SK-N-SH (cell line): ENCODE data around the gene GIN1. TPM values are rescaled to one million over a fixed set of nuclear protein-coding genes. Genes with fewer than 3 reads are reported as not detected.
A peak's percentile ranks its signal among the peaks of the same experiment; 100 is the strongest.

ENCODE experiments used
- CTCF ChIA-PET: fragments of 300-600, 350-600 bp; formaldehyde crosslinking; extraction: SDS; loops from one replicate; lab custom pipeline; 2021; lab: Yijun Ruan, JAX
- POLR2A ChIA-PET: fragments of 350-600 bp; sonication (Branson Sonifier 250); formaldehyde crosslinking; extraction: SDS; loops from one replicate; lab custom pipeline; 2020; ENCODE audit warnings: antibody characterized with exemption, inconsistent platforms; lab: Yijun Ruan, JAX
- DNase-seq: peaks from one replicate; pipeline ENCODE4 v3.0.0; 2012
- H2AFZ ChIP-seq: fragments of 200-600 bp; sonication (generic); 2 replicates; pipeline ENCODE4 v1.8.1; 2016; ENCODE audit warnings: antibody characterized with exemption, mild to moderate bottlenecking, low read depth
- H3F3A ChIP-seq: fragments of 200-600 bp; sonication (generic); replicated peaks from 2 replicates; pipeline ENCODE3; 2016; ENCODE audit warnings: antibody characterized with exemption, mild to moderate bottlenecking; ENCODE audit not compliant: insufficient read depth
- H3K27ac ChIP-seq, 2 experiments: fragments of 200-500 bp in 1 of 2; fragments of 200-600 bp in 1 of 2; sonication (Bioruptor generic) in 1 of 2; sonication (generic), shearing (Covaris generic) in 1 of 2; 2 replicates each; pipeline versions ENCODE4 v1.5.1 to v1.6.1; 2014 to 2016; ENCODE audit warnings: low read depth in 2 of 2, inconsistent platforms in 1 of 2, low read length in 1 of 2, mild to moderate bottlenecking in 1 of 2, mixed read lengths in 1 of 2
- H3K27me3 ChIP-seq: fragments of 200-600 bp; sonication (generic), shearing (Covaris generic); 2 replicates; pipeline ENCODE4 v1.6.1; 2016; ENCODE audit warnings: mixed run types; ENCODE audit not compliant: insufficient read depth
- H3K36me3 ChIP-seq, 2 experiments: fragments of 200-500 bp in 1 of 2; fragments of 200-600 bp in 1 of 2; sonication (Bioruptor generic) in 1 of 2; sonication (generic) in 1 of 2; replicated peaks in 1 of 2; 2 replicates each; pipeline versions ENCODE3 to v1.5.1; 2014 to 2016; ENCODE audit warnings: low read length in 1 of 2, mild to moderate bottlenecking in 1 of 2; ENCODE audit not compliant: insufficient read depth in 2 of 2, control insufficient read depth in 1 of 2
- H3K4me1 ChIP-seq, 2 experiments: fragments of 200-500 bp in 1 of 2; fragments of 200-600 bp in 1 of 2; sonication (Bioruptor generic) in 1 of 2; sonication (generic), shearing (Covaris generic) in 1 of 2; 2 replicates each; pipeline versions ENCODE4 v1.5.1 to v1.6.1; 2014 to 2016; ENCODE audit warnings: low read depth in 1 of 2, low read length in 1 of 2, mixed run types in 1 of 2; ENCODE audit not compliant: insufficient read depth in 2 of 2, control insufficient read depth in 1 of 2
- H3K4me2 ChIP-seq: fragments of 200-600 bp; sonication (generic), shearing (Covaris generic); 2 replicates; pipeline ENCODE4 v1.6.1; 2017; ENCODE audit warnings: mixed run types
- H3K4me3 ChIP-seq, 2 experiments: fragments of 200-500 bp in 1 of 2; fragments of 200-600 bp in 1 of 2; sonication (Bioruptor generic) in 1 of 2; sonication (generic), shearing (Covaris generic) in 1 of 2; 2 replicates each; pipeline versions ENCODE4 v1.5.1 to v1.8.1; 2014 to 2016; ENCODE audit warnings: low read depth in 2 of 2, inconsistent platforms in 1 of 2, low read length in 1 of 2, mild to moderate bottlenecking in 1 of 2, mixed read lengths in 1 of 2, moderate library complexity in 1 of 2
- H3K79me2 ChIP-seq: fragments of 200-600 bp; sonication (generic); 2 replicates; pipeline ENCODE4 v1.8.1; 2017; ENCODE audit warnings: mild to moderate bottlenecking; ENCODE audit not compliant: insufficient read depth
- H3K9ac ChIP-seq: fragments of 200-600 bp; sonication (generic); 2 replicates; pipeline ENCODE4 v1.6.1; 2017; ENCODE audit warnings: mixed run types
- H3K9me2 ChIP-seq: fragments of 200-600 bp; sonication (generic); 2 replicates; pipeline ENCODE4 v1.6.1; 2017; ENCODE audit warnings: mixed run types
- H3K9me3 ChIP-seq: fragments of 200-600 bp; sonication (generic); 2 replicates; pipeline ENCODE4 v1.6.1; 2017; ENCODE audit warnings: mixed run types, mild to moderate bottlenecking, moderate library complexity
- H4K20me1 ChIP-seq: fragments of 200-600 bp; sonication (generic); 2 replicates; pipeline ENCODE4 v1.6.1; 2017; ENCODE audit warnings: mild to moderate bottlenecking, mixed run types; ENCODE audit not compliant: insufficient read depth
- ELF1 ChIP-seq: IDR thresholded peaks from 2 replicates; pipeline ENCODE4 v1.4.0; 2012
- EP300 ChIP-seq, 2 experiments: IDR thresholded peaks; 2 replicates each; pipeline versions ENCODE4 v1.4.0 to v1.6.1; 2012; ENCODE audit warnings: borderline replicate concordance in 1 of 2, low read depth in 1 of 2, low read length in 1 of 2
- EZH2phosphoT487 ChIP-seq: fragments of 200-600 bp; sonication (generic); IDR thresholded peaks from 2 replicates; pipeline ENCODE4 v1.6.1; 2017; ENCODE audit warnings: low read depth, mixed run types, mild to moderate bottlenecking, antibody characterized with exemption, moderate library complexity, borderline replicate concordance
- FOSL2 ChIP-seq: IDR thresholded peaks from 2 replicates; pipeline ENCODE4 v1.4.0; 2012; ENCODE audit warnings: low read depth, mild to moderate bottlenecking, moderate library complexity, borderline replicate concordance
- GATA2 ChIP-seq: sonication (generic); formaldehyde crosslinking; IDR thresholded peaks from 2 replicates; pipeline ENCODE4 v1.5.0; 2020; ENCODE audit warnings: mild to moderate bottlenecking, missing genetic modification reagents
- JUND ChIP-seq: IDR thresholded peaks from 2 replicates; pipeline ENCODE4 v1.4.0; 2012
- MEF2A ChIP-seq: IDR thresholded peaks from 2 replicates; pipeline ENCODE4 v1.4.0; 2012; ENCODE audit warnings: low read depth, borderline replicate concordance
- MXI1 ChIP-seq: IDR thresholded peaks from 2 replicates; pipeline ENCODE4 v1.6.1; 2012; ENCODE audit warnings: mild to moderate bottlenecking, low read depth, low read length, improper control_type of control experiment
- NFIC ChIP-seq: IDR thresholded peaks from 2 replicates; pipeline ENCODE4 v1.4.0; 2012; ENCODE audit warnings: borderline replicate concordance
- NRF1 ChIP-seq: IDR thresholded peaks from 2 replicates; pipeline ENCODE4 v1.6.1; 2012; ENCODE audit warnings: low read depth, mild to moderate bottlenecking, low read length
- RCOR1 ChIP-seq: fragments of 150-350 bp; IDR thresholded peaks from 2 replicates; pipeline ENCODE4 v1.6.1; 2017; ENCODE audit warnings: antibody characterized with exemption, low read length
- RFX5 ChIP-seq: IDR thresholded peaks from 2 replicates; pipeline ENCODE4 v1.6.1; 2012; ENCODE audit warnings: mild to moderate bottlenecking, improper control_type of control experiment, low read length
- SIN3A ChIP-seq: IDR thresholded peaks from 2 replicates; pipeline ENCODE4 v1.6.1; 2012; ENCODE audit warnings: low read depth, mild to moderate bottlenecking, low read length, moderate library complexity, borderline replicate concordance
- SMC3 ChIP-seq: IDR thresholded peaks from 2 replicates; pipeline ENCODE4 v1.6.1; 2012; ENCODE audit warnings: low read depth, low read length, improper control_type of control experiment
- TAF1 ChIP-seq: IDR thresholded peaks from 2 replicates; pipeline ENCODE4 v1.6.1; 2012; ENCODE audit warnings: low read depth, mild to moderate bottlenecking, low read length, moderate library complexity, borderline replicate concordance
- TCF12 ChIP-seq: IDR thresholded peaks from 2 replicates; pipeline ENCODE4 v1.4.0; 2012
- TEAD4 ChIP-seq: IDR thresholded peaks from 2 replicates; pipeline ENCODE4 v1.4.0; 2012; ENCODE audit warnings: mild to moderate bottlenecking, borderline replicate concordance; ENCODE audit not compliant: insufficient read depth
- YY1 ChIP-seq: IDR thresholded peaks from 2 replicates; pipeline ENCODE4 v1.4.0; 2012; ENCODE audit warnings: low read depth, mild to moderate bottlenecking
- WGBS: methylation state at CpG from one replicate; pipeline ENCODE4 v1.1.6; 2017; ENCODE audit warnings: low lambda C conversion rate; 5-methylcytosine and 5-hydroxymethylcytosine counted together
- polyA plus RNA-seq, 3 experiments: library from polyadenylated mRNA; depleted of rRNA; stranded (reverse); fragments of >200 nt; gene quantifications; 2 replicates each; pipeline ENCODE4 v1.2.3, GENCODE V29; 2012
- TF ChIP-seq, protein P1 (sequence below): IDR thresholded peaks from 2 replicates; pipeline ENCODE4 v1.4.0; 2012; ENCODE audit warnings: low read depth, borderline replicate concordance
- TF ChIP-seq, protein P2 (sequence below): IDR thresholded peaks from 2 replicates; pipeline ENCODE4 v1.6.1; 2012; ENCODE audit warnings: mild to moderate bottlenecking, low read depth, low read length, moderate library complexity
- TF ChIP-seq, protein P3 (sequence below): fragments of 150-350 bp; IDR thresholded peaks from 2 replicates; pipeline ENCODE4 v1.6.1; 2017; ENCODE audit warnings: antibody characterized with exemption, low read length, low read depth, borderline replicate concordance
- TF ChIP-seq, protein P4 (sequence below): fragments of 200-600 bp; sonication (generic); IDR thresholded peaks from 2 replicates; pipeline ENCODE4 v1.6.1; 2017; ENCODE audit warnings: antibody characterized with exemption, mild to moderate bottlenecking, moderate library complexity

Gene GIN1, protein sequence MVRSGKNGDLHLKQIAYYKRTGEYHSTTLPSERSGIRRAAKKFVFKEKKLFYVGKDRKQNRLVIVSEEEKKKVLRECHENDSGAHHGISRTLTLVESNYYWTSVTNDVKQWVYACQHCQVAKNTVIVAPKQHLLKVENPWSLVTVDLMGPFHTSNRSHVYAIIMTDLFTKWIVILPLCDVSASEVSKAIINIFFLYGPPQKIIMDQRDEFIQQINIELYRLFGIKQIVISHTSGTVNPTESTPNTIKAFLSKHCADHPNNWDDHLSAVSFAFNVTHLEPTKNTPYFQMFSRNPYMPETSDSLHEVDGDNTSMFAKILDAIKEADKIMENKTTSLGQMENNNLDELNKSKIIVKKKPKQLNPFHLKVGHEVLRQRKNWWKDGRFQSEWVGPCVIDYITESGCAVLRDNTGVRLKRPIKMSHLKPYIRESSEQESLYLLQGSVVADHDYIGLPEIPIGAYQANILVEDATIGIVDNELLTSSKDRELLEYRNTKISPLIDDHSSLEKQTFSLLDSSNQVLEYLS
- polyA plus RNA-seq (2012; rRNA removed), result 1.3 and 1.6 TPM in 2 replicates
- 1.8 and 2.3 TPM in 2 replicates for polyA plus RNA-seq (2012; cell fraction: cytosol; rRNA removed)
- 2.0 and 2.5 TPM in 2 replicates for polyA plus RNA-seq (2012; cell fraction: nucleus; rRNA removed)

DNA sequence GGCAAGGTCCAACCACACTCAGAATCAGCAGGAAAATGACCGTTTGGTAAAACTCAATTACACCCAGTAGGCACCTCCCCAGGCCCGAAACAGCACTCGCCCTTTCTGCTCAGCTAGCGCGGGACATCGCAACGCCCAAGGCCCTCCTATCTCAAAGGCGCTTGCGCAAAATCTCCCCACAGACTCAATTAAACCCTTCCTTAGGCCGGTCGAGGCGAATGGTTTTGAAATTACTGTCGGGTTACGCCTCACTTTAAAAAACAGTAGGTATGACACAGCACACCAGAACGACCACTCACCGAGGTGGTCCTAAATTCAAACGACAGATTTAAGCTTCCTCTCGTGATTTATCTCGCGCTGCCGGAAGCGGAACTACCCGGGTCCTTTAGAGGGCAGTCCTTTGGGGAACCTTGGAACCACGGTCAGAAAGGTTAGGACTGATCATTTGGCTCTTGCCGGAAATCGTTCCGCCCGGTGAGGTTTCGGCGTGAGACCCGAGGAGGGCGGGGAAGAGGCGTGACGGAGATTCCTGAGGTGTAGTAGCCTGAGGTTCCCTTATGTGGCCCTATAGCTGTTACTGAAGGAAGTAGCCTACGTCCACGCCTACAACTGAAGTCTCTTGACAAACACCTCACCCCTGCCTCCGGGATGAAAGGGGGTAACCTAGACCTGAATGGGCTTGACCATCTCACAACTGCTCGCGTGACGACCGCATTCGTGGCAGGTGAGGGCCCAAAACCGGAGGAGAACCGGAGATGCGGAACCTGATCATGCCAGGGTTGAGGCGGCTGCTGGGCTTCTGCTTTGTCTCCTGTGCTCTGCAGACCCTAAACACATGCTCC lies at the start of gene GIN1, which contains the start of gene PPIP5K2:
Gene GIN1, minus strand, starts transcription at position 374 of the 842 bp plus-strand sequence. CDS start 11,431 bp downstream, outside the sequence.
Gene PPIP5K2, plus strand, starts transcription at position 537 of the 842 bp plus-strand sequence. CDS start 9,289 bp downstream, outside the sequence.
- Histone ChIP-seq H3K79me2 (peaks cover 81% of the 10 kb centered on the region), H3K27me3 (no peaks in the 10 kb centered on the region), H3K4me1 (peaks cover 0 to 12% of the 10 kb centered on the region in 2 experiments; a peak in 2 of 4 replicates), H3K4me3 (peak within 1 kb of the TSS; percentile 82 to 97), H3K9me3 (no peaks in the 10 kb centered on the region), H3K9ac (peak within 1 kb of the TSS; percentile 95), H3K9me2 (no peaks in the 10 kb centered on the region), H3K4me2 (peak within 1 kb of the TSS; percentile 86), H4K20me1 (no peaks in the 10 kb centered on the region), H2AFZ (peak within 1 kb of the TSS; percentile 88), H3K36me3 (peaks cover 6 to 9% of the 10 kb centered on the region in 2 experiments), H3K27ac (peak within 1 kb of the TSS; percentile 96 to 99), H3F3A (peaks cover 11% of the 10 kb centered on the region)
- peak; percentile 81 for DNase-seq
- 1% methylated on average over 25 of the region's 46 CpGs for WGBS
- POLR2A ChIA-PET, result interaction anchor here (0.8 to 1.0 kb wide), 4 partner anchors 25 to 365 kb away, joined by 3 to 6 read pairs (median 3); partner anchors contain the start of genes MACIR and PAM
- CTCF ChIA-PET, result interaction anchor here (0.9 to 2.5 kb wide), 7 partner anchors 19 to 749 kb away, joined by 3 to 13 read pairs (median 3); partner anchors contain the start of gene MACIR
- TF ChIP-seq TAF1 (peak; percentile 72), RFX5 (0 out of 2 replicates have a peak, but pooled peaks have one; percentile 62), JUND (0 out of 2 replicates have a peak, but pooled peaks have one; percentile 25), MXI1 (peak; percentile 100), NRF1 (peak; percentile 53), NFIC (peak; percentile 10; the same call in 1 of the 2 replicates), TEAD4 (no peak), RCOR1 (peak; percentile 71), SMC3 (no peak), MEF2A (no peak; the same call in 1 of the 2 replicates), GATA2 (CRISPR knock-in tag) (peak; percentile 49; the same call in 1 of the 2 replicates), TCF12 (peak; percentile 48; the same call in 1 of the 2 replicates), EP300 (IDR thresholded peaks at IDR 0.05; ENCODE audit: borderline replicate concordance in 1 of 2, low read depth in 1 of 2, low read length in 1 of 2) (no peak; a peak in 3 of 4 replicates), SIN3A (peak; percentile 78; the same call in 1 of the 2 replicates), ELF1 (peak; percentile 88), FOSL2 (peak; percentile 33; the same call in 1 of the 2 replicates), YY1 (no peak; the same call in 1 of the 2 replicates), EZH2phosphoT487 (no peak)
- TF ChIP-seq, protein P1, sequence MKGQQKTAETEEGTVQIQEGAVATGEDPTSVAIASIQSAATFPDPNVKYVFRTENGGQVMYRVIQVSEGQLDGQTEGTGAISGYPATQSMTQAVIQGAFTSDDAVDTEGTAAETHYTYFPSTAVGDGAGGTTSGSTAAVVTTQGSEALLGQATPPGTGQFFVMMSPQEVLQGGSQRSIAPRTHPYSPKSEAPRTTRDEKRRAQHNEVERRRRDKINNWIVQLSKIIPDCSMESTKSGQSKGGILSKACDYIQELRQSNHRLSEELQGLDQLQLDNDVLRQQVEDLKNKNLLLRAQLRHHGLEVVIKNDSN, result peak; percentile 40; the same call in 1 of the 2 replicates
- TF ChIP-seq, protein P2, sequence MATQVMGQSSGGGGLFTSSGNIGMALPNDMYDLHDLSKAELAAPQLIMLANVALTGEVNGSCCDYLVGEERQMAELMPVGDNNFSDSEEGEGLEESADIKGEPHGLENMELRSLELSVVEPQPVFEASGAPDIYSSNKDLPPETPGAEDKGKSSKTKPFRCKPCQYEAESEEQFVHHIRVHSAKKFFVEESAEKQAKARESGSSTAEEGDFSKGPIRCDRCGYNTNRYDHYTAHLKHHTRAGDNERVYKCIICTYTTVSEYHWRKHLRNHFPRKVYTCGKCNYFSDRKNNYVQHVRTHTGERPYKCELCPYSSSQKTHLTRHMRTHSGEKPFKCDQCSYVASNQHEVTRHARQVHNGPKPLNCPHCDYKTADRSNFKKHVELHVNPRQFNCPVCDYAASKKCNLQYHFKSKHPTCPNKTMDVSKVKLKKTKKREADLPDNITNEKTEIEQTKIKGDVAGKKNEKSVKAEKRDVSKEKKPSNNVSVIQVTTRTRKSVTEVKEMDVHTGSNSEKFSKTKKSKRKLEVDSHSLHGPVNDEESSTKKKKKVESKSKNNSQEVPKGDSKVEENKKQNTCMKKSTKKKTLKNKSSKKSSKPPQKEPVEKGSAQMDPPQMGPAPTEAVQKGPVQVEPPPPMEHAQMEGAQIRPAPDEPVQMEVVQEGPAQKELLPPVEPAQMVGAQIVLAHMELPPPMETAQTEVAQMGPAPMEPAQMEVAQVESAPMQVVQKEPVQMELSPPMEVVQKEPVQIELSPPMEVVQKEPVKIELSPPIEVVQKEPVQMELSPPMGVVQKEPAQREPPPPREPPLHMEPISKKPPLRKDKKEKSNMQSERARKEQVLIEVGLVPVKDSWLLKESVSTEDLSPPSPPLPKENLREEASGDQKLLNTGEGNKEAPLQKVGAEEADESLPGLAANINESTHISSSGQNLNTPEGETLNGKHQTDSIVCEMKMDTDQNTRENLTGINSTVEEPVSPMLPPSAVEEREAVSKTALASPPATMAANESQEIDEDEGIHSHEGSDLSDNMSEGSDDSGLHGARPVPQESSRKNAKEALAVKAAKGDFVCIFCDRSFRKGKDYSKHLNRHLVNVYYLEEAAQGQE, result no peak; the same call in 1 of the 2 replicates
- TF ChIP-seq, protein P3, sequence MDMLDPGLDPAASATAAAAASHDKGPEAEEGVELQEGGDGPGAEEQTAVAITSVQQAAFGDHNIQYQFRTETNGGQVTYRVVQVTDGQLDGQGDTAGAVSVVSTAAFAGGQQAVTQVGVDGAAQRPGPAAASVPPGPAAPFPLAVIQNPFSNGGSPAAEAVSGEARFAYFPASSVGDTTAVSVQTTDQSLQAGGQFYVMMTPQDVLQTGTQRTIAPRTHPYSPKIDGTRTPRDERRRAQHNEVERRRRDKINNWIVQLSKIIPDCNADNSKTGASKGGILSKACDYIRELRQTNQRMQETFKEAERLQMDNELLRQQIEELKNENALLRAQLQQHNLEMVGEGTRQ, result no peak
- TF ChIP-seq, protein P4, sequence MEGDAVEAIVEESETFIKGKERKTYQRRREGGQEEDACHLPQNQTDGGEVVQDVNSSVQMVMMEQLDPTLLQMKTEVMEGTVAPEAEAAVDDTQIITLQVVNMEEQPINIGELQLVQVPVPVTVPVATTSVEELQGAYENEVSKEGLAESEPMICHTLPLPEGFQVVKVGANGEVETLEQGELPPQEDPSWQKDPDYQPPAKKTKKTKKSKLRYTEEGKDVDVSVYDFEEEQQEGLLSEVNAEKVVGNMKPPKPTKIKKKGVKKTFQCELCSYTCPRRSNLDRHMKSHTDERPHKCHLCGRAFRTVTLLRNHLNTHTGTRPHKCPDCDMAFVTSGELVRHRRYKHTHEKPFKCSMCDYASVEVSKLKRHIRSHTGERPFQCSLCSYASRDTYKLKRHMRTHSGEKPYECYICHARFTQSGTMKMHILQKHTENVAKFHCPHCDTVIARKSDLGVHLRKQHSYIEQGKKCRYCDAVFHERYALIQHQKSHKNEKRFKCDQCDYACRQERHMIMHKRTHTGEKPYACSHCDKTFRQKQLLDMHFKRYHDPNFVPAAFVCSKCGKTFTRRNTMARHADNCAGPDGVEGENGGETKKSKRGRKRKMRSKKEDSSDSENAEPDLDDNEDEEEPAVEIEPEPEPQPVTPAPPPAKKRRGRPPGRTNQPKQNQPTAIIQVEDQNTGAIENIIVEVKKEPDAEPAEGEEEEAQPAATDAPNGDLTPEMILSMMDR, result no peak
